SK-N-SH (cell line): Measurements from ENCODE around the gene ELMO1. TPM values are rescaled to one million over a fixed set of nuclear protein-coding genes. Genes with fewer than 3 reads are reported as not detected.

Source experiments
- CTCF ChIA-PET: fragments of 300-600, 350-600 bp; formaldehyde crosslinking; extraction: SDS; loops from one replicate; lab custom pipeline; 2021; lab: Yijun Ruan, JAX
- POLR2A ChIA-PET: fragments of 350-600 bp; sonication (Branson Sonifier 250); formaldehyde crosslinking; extraction: SDS; loops from one replicate; lab custom pipeline; 2020; ENCODE audit warnings: antibody characterized with exemption, inconsistent platforms; lab: Yijun Ruan, JAX
- DNase-seq: peaks from one replicate; pipeline ENCODE4 v3.0.0; 2012
- H2AFZ ChIP-seq: fragments of 200-600 bp; sonication (generic); 2 replicates; pipeline ENCODE4 v1.8.1; 2016; ENCODE audit warnings: antibody characterized with exemption, mild to moderate bottlenecking, low read depth
- H3F3A ChIP-seq: fragments of 200-600 bp; sonication (generic); replicated peaks from 2 replicates; pipeline ENCODE3; 2016; ENCODE audit warnings: antibody characterized with exemption, mild to moderate bottlenecking; ENCODE audit not compliant: insufficient read depth
- H3K27ac ChIP-seq, 2 experiments: fragments of 200-500 bp in 1 of 2; fragments of 200-600 bp in 1 of 2; sonication (Bioruptor generic) in 1 of 2; sonication (generic), shearing (Covaris generic) in 1 of 2; 2 replicates each; pipeline versions ENCODE4 v1.5.1 to v1.6.1; 2014 to 2016; ENCODE audit warnings: low read depth in 2 of 2, inconsistent platforms in 1 of 2, low read length in 1 of 2, mild to moderate bottlenecking in 1 of 2, mixed read lengths in 1 of 2
- H3K27me3 ChIP-seq: fragments of 200-600 bp; sonication (generic), shearing (Covaris generic); 2 replicates; pipeline ENCODE4 v1.6.1; 2016; ENCODE audit warnings: mixed run types; ENCODE audit not compliant: insufficient read depth
- H3K36me3 ChIP-seq, 2 experiments: fragments of 200-500 bp in 1 of 2; fragments of 200-600 bp in 1 of 2; sonication (Bioruptor generic) in 1 of 2; sonication (generic) in 1 of 2; replicated peaks in 1 of 2; 2 replicates each; pipeline versions ENCODE3 to v1.5.1; 2014 to 2016; ENCODE audit warnings: low read length in 1 of 2, mild to moderate bottlenecking in 1 of 2; ENCODE audit not compliant: insufficient read depth in 2 of 2, control insufficient read depth in 1 of 2
- H3K4me1 ChIP-seq, 2 experiments: fragments of 200-500 bp in 1 of 2; fragments of 200-600 bp in 1 of 2; sonication (Bioruptor generic) in 1 of 2; sonication (generic), shearing (Covaris generic) in 1 of 2; 2 replicates each; pipeline versions ENCODE4 v1.5.1 to v1.6.1; 2014 to 2016; ENCODE audit warnings: low read depth in 1 of 2, low read length in 1 of 2, mixed run types in 1 of 2; ENCODE audit not compliant: insufficient read depth in 2 of 2, control insufficient read depth in 1 of 2
- H3K4me2 ChIP-seq: fragments of 200-600 bp; sonication (generic), shearing (Covaris generic); 2 replicates; pipeline ENCODE4 v1.6.1; 2017; ENCODE audit warnings: mixed run types
- H3K4me3 ChIP-seq, 2 experiments: fragments of 200-500 bp in 1 of 2; fragments of 200-600 bp in 1 of 2; sonication (Bioruptor generic) in 1 of 2; sonication (generic), shearing (Covaris generic) in 1 of 2; 2 replicates each; pipeline versions ENCODE4 v1.5.1 to v1.8.1; 2014 to 2016; ENCODE audit warnings: low read depth in 2 of 2, inconsistent platforms in 1 of 2, low read length in 1 of 2, mild to moderate bottlenecking in 1 of 2, mixed read lengths in 1 of 2, moderate library complexity in 1 of 2
- H3K79me2 ChIP-seq: fragments of 200-600 bp; sonication (generic); 2 replicates; pipeline ENCODE4 v1.8.1; 2017; ENCODE audit warnings: mild to moderate bottlenecking; ENCODE audit not compliant: insufficient read depth
- H3K9ac ChIP-seq: fragments of 200-600 bp; sonication (generic); 2 replicates; pipeline ENCODE4 v1.6.1; 2017; ENCODE audit warnings: mixed run types
- H3K9me2 ChIP-seq: fragments of 200-600 bp; sonication (generic); 2 replicates; pipeline ENCODE4 v1.6.1; 2017; ENCODE audit warnings: mixed run types
- H3K9me3 ChIP-seq: fragments of 200-600 bp; sonication (generic); 2 replicates; pipeline ENCODE4 v1.6.1; 2017; ENCODE audit warnings: mixed run types, mild to moderate bottlenecking, moderate library complexity
- H4K20me1 ChIP-seq: fragments of 200-600 bp; sonication (generic); 2 replicates; pipeline ENCODE4 v1.6.1; 2017; ENCODE audit warnings: mild to moderate bottlenecking, mixed run types; ENCODE audit not compliant: insufficient read depth
- CHD2 ChIP-seq: fragments of 150-350 bp; IDR thresholded peaks from 2 replicates; pipeline ENCODE4 v1.6.1; 2018; ENCODE audit warnings: low read length; ENCODE audit not compliant: partially characterized antibody
- ELF1 ChIP-seq: IDR thresholded peaks from 2 replicates; pipeline ENCODE4 v1.4.0; 2012
- EP300 ChIP-seq, 2 experiments: IDR thresholded peaks; 2 replicates each; pipeline versions ENCODE4 v1.4.0 to v1.6.1; 2012; ENCODE audit warnings: borderline replicate concordance in 1 of 2, low read depth in 1 of 2, low read length in 1 of 2
- EZH2phosphoT487 ChIP-seq: fragments of 200-600 bp; sonication (generic); IDR thresholded peaks from 2 replicates; pipeline ENCODE4 v1.6.1; 2017; ENCODE audit warnings: low read depth, mixed run types, mild to moderate bottlenecking, antibody characterized with exemption, moderate library complexity, borderline replicate concordance
- GATA2 ChIP-seq: sonication (generic); formaldehyde crosslinking; IDR thresholded peaks from 2 replicates; pipeline ENCODE4 v1.5.0; 2020; ENCODE audit warnings: mild to moderate bottlenecking, missing genetic modification reagents
- JUND ChIP-seq: IDR thresholded peaks from 2 replicates; pipeline ENCODE4 v1.4.0; 2012
- RCOR1 ChIP-seq: fragments of 150-350 bp; IDR thresholded peaks from 2 replicates; pipeline ENCODE4 v1.6.1; 2017; ENCODE audit warnings: antibody characterized with exemption, low read length
- RFX5 ChIP-seq: IDR thresholded peaks from 2 replicates; pipeline ENCODE4 v1.6.1; 2012; ENCODE audit warnings: mild to moderate bottlenecking, improper control_type of control experiment, low read length
- RXRA ChIP-seq: IDR thresholded peaks from 2 replicates; pipeline ENCODE4 v1.4.0; 2012; ENCODE audit warnings: low read depth, mild to moderate bottlenecking, borderline replicate concordance
- SIN3A ChIP-seq: IDR thresholded peaks from 2 replicates; pipeline ENCODE4 v1.6.1; 2012; ENCODE audit warnings: low read depth, mild to moderate bottlenecking, low read length, moderate library complexity, borderline replicate concordance
- TCF12 ChIP-seq: IDR thresholded peaks from 2 replicates; pipeline ENCODE4 v1.4.0; 2012
- TEAD4 ChIP-seq: IDR thresholded peaks from 2 replicates; pipeline ENCODE4 v1.4.0; 2012; ENCODE audit warnings: mild to moderate bottlenecking, borderline replicate concordance; ENCODE audit not compliant: insufficient read depth
- YY1 ChIP-seq: IDR thresholded peaks from 2 replicates; pipeline ENCODE4 v1.4.0; 2012; ENCODE audit warnings: low read depth, mild to moderate bottlenecking
- WGBS: methylation state at CpG from one replicate; pipeline ENCODE4 v1.1.6; 2017; ENCODE audit warnings: low lambda C conversion rate; 5-methylcytosine and 5-hydroxymethylcytosine counted together
- polyA plus RNA-seq, 3 experiments: library from polyadenylated mRNA; depleted of rRNA; stranded (reverse); fragments of >200 nt; gene quantifications; 2 replicates each; pipeline ENCODE4 v1.2.3, GENCODE V29; 2012
- TF ChIP-seq, protein P1 (sequence below): fragments of 150-350 bp; IDR thresholded peaks from 2 replicates; pipeline ENCODE4 v1.6.1; 2017; ENCODE audit warnings: antibody characterized with exemption, low read length, low read depth, borderline replicate concordance
- TF ChIP-seq, protein P2 (sequence below): IDR thresholded peaks from 2 replicates; pipeline ENCODE4 v1.4.0; 2012; ENCODE audit warnings: low read depth, borderline replicate concordance
- TF ChIP-seq, protein P3 (sequence below): IDR thresholded peaks from 2 replicates; pipeline ENCODE4 v1.4.0; 2012; ENCODE audit warnings: low read depth
- TF ChIP-seq, protein P4 (sequence below): IDR thresholded peaks from 2 replicates; pipeline ENCODE4 v1.4.0; 2012; ENCODE audit warnings: low read depth, borderline replicate concordance

Gene ELMO1
- polyA plus RNA-seq, 1 of the 3 experiments (the other 2 are of a cell fraction), result 0.64 TPM

DNA sequence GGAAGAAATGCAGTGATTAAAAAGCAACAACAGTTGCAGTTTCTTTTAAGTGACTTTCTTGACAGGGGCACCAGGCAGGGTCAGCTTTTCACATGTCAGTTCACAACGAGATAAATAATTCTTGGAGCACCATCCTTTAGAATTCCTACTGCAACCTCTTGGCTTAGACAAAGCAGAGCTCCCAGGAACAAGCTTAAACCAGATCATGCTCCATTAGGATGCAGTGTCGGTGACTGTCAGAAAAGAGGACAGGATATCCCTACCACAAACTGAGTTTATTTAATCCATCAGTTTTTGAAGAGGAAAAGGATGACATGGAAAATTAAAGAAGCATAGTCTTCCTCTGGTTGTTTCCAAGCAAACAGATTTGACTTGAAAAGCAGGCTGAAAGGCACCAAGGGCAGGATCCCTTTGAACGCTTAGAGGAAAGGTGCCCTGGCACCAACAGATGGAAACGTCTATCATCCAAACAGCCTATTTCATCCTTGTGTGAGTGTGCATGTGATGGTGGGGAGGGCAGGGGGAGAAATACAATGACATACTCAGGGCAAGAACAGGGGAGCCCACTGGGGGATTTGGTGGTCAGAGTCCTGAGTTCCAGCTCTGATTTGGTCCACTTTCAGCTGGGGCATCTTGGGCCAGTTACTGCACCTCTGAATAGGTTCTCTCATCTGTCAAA is 392.3 kb downstream of the ELMO1 start:
- Histone ChIP-seq H3K9me3 (no peaks in the 10 kb centered on the region), H3K4me3 (no peak overlapping the region), H3K27me3 (no peaks in the 10 kb centered on the region), H3K27ac (no peak overlapping the region), H3K4me1 (peaks cover 0 to 3% of the 10 kb centered on the region in 2 experiments; a peak in 1 of 4 replicates), H3K79me2 (no peaks in the 10 kb centered on the region), H2AFZ (no peak overlapping the region), H4K20me1 (no peaks in the 10 kb centered on the region), H3K4me2 (no peak overlapping the region), H3K9me2 (no peaks in the 10 kb centered on the region), H3K36me3 (no peaks in the 10 kb centered on the region), H3K9ac (no peak overlapping the region), H3F3A (no peaks in the 10 kb centered on the region)
- TF ChIP-seq SIN3A (no peak), TEAD4 (no peak), TCF12 (no peak), CHD2 (no peak), RXRA (no peak), JUND (no peak), RCOR1 (no peak), YY1 (no peak), ELF1 (no peak), EZH2phosphoT487 (no peak), RFX5 (no peak), GATA2 (CRISPR knock-in tag) (no peak), EP300 (IDR thresholded peaks at IDR 0.05; ENCODE audit: borderline replicate concordance in 1 of 2, low read depth in 1 of 2, low read length in 1 of 2) (no peak)
- TF ChIP-seq, protein P1, sequence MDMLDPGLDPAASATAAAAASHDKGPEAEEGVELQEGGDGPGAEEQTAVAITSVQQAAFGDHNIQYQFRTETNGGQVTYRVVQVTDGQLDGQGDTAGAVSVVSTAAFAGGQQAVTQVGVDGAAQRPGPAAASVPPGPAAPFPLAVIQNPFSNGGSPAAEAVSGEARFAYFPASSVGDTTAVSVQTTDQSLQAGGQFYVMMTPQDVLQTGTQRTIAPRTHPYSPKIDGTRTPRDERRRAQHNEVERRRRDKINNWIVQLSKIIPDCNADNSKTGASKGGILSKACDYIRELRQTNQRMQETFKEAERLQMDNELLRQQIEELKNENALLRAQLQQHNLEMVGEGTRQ, result no peak
- TF ChIP-seq, protein P2, sequence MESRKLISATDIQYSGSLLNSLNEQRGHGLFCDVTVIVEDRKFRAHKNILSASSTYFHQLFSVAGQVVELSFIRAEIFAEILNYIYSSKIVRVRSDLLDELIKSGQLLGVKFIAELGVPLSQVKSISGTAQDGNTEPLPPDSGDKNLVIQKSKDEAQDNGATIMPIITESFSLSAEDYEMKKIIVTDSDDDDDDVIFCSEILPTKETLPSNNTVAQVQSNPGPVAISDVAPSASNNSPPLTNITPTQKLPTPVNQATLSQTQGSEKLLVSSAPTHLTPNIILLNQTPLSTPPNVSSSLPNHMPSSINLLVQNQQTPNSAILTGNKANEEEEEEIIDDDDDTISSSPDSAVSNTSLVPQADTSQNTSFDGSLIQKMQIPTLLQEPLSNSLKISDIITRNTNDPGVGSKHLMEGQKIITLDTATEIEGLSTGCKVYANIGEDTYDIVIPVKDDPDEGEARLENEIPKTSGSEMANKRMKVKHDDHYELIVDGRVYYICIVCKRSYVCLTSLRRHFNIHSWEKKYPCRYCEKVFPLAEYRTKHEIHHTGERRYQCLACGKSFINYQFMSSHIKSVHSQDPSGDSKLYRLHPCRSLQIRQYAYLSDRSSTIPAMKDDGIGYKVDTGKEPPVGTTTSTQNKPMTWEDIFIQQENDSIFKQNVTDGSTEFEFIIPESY, result no peak
- TF ChIP-seq, protein P3, sequence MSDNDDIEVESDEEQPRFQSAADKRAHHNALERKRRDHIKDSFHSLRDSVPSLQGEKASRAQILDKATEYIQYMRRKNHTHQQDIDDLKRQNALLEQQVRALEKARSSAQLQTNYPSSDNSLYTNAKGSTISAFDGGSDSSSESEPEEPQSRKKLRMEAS, result no peak
- TF ChIP-seq, protein P4, sequence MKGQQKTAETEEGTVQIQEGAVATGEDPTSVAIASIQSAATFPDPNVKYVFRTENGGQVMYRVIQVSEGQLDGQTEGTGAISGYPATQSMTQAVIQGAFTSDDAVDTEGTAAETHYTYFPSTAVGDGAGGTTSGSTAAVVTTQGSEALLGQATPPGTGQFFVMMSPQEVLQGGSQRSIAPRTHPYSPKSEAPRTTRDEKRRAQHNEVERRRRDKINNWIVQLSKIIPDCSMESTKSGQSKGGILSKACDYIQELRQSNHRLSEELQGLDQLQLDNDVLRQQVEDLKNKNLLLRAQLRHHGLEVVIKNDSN, result no peak
- ChIA-PET CTCF (interaction anchor here (2.1 kb wide), 1 partner anchor 16 kb away, joined by 9 read pairs; no protein-coding TSS in a partner anchor), POLR2A (no interaction called here)
- WGBS, result 35% methylated on average over 4 of the region's 4 CpGs
- no peak for DNase-seq
